Erythroblast (primary cell): ENCODE measurements around the gene FTO.

Source experiments
- DNase-seq, 2 experiments: peaks; one replicate each; lab custom pipeline; 2025; lab: John Stamatoyannopoulos, UW
- GATA1 ChIP-seq: IDR thresholded peaks from 2 replicates; pipeline ENCODE4 v1.6.1; 2011; ENCODE audit warnings: low read depth, mild to moderate bottlenecking, control low read depth, low read length, moderate library complexity
- POLR2A ChIP-seq: IDR thresholded peaks from 2 replicates; pipeline ENCODE4 v1.6.1; 2011; ENCODE audit warnings: mild to moderate bottlenecking, low read length

The FTO gene

DNA sequence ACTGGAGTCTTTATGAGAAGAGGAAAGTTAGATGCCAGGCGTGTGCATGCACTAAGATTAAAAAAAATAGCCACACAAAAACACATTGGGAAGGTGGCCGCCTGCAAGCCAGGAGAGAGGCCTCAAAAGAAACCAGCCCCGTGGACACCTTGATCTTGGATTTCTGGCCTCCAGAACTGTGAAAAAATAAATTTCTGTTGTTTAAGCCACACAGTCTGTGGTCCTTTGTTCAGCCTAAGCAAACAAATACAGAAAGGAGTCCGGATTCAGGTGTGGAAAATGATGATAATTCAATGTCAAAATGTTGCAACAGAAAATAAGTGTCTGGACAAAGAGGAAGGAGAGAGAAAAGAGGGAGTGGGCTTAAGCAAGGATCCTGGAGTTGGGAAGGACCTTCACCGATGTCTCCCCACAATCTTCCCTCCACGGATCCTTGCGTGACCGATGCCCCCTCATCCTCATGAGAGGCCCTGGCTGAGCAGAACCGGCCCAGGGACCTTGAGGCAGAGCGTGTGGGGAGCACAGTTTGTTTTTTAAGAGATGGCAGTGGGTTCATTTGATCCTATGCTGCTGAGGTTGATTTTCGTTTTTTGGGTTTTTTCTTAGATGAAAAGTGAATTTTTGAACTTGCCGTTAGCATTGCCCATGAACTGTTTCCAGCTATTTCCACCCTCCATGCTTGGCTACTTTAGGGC lies 449.4 kb downstream of the FTO start:
- no peak for DNase-seq
- no peak for TF ChIP-seq GATA1
- no peak for TF ChIP-seq POLR2A

DNA sequence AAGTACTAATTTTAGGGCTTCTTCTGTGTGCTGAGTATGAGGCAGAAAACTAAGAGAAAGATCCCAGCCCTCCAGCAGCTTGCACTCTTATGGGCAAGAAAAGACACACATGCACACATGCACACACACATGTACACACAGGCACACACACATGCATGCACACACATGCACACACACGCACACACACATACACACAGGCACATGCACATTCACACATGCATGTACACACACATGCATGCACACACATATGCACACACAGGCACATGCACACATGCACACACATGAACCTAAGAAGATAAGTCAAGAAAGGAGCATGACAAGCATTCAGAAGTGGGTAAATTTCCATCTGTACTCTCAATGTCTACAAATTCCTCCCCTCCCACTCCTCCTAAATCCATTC lies 452.4 kb downstream of the FTO start:
- DNase-seq = no peak

GRCh38 chr16:54158986-54159385 lies 455.0 kb downstream of the FTO start:
- DNase-seq = no peak
- TF ChIP-seq POLR2A = no peak
- TF ChIP-seq GATA1 = no peak

More for the DNA sequence above, 452.4 kb downstream of the FTO start:
- TF ChIP-seq POLR2A = no peak
- no peak for TF ChIP-seq GATA1

- TF ChIP-seq GATA1 (no peak), POLR2A (no peak)
- DNase-seq = no peak
These were observed 455.6 kb downstream of the FTO start for GRCh38 chr16:54159490-54160080.

DNA sequence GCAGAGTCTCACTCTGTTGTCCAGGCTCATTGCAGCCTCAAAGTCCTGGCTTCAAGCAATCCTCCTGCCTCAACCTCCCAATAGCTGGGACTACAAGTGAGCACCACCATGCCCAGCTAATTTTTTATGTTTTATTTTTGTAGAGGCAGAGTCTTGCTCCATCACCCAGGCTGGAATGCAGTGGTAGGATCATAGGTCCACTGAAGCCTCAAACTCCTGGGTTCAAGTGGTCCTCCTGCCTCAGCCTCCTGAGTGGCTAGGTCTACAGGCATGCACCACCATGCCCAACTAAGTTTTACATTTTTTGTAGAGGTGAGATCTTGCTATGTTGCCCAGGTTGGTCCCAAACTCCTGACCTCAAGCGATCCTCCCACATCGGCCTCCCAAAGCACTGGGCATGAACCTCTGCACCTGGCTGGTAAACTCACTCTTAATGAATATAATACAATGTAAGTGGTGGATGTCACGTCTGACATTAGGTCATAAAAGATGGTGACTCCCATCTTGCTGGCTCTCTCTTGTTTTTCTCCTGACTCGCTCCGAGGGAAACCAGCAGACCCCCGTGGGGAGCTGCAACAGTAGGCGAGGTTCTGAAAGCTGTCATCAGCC lies 456.4 kb downstream of the FTO start:
- TF ChIP-seq GATA1 = no peak
- no peak for TF ChIP-seq POLR2A
- no peak for DNase-seq

GRCh38 chr16:54160939-54161897 lies 457.3 kb downstream of the FTO start:
- TF ChIP-seq POLR2A = no peak
- TF ChIP-seq GATA1 = no peak
- DNase-seq = no peak

- TF ChIP-seq GATA1 = no peak
- TF ChIP-seq POLR2A = no peak
- no peak for DNase-seq
These were observed 459.4 kb downstream of the FTO start for GRCh38 chr16:54163197-54163843.

DNA sequence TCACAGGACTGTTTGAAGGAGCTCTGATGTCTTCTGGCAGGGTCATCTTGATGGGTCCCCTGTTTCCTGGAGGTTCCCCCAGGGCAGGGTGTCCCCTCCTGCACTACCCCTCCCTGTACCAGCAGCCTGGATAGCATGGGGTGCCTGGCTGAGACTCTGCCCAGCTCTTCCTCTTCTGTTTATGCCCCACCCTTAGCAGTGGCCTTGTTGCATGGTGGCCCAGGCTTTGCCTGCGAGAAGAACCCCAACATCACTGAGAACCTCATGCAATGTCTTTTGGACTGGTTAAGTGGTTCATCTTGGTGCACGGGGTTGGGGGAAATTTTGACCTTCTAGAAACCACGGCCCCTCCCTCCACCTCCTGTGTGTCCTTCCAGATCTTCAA lies 460.8 kb downstream of the FTO start:
- no peak for DNase-seq
- TF ChIP-seq GATA1 (no peak), POLR2A (no peak)

DNA sequence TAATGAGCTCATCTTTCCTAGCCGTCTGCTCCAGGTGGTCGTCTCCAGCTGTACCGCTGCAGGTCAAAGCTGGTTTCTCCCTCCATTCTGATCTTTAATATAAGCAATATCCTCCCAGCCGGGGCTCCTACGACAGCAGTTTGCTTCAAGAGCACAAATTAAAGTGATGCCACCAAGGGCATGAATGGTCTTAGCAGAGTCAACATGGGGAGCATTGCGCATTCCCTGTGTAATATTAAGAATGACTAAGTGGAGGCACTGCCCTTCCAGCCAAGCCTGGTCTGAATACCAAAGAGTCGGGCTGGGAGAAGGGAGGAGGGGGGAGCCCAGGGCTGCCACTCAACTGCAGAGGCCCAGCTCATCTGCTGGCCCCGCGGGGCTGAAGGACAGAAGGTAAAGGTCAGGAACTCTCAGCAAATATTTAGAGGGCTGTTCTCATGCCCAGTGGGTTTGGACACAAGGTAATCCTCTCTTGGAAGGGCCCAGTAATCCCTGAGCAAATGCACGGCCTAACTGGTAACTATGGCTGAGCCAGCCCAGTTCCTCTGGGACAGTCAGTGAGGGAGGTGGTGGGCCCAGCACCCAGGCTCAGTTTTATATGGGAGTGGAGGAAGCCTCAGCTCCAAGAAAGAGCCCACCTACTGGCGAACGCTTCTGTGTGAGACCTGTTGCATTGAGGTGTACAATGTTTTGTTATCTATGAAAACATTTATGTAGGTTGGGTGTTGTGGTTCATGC lies 461.4 kb downstream of the FTO start:
- TF ChIP-seq GATA1 = no peak
- TF ChIP-seq POLR2A = no peak
- DNase-seq = no peak

DNA sequence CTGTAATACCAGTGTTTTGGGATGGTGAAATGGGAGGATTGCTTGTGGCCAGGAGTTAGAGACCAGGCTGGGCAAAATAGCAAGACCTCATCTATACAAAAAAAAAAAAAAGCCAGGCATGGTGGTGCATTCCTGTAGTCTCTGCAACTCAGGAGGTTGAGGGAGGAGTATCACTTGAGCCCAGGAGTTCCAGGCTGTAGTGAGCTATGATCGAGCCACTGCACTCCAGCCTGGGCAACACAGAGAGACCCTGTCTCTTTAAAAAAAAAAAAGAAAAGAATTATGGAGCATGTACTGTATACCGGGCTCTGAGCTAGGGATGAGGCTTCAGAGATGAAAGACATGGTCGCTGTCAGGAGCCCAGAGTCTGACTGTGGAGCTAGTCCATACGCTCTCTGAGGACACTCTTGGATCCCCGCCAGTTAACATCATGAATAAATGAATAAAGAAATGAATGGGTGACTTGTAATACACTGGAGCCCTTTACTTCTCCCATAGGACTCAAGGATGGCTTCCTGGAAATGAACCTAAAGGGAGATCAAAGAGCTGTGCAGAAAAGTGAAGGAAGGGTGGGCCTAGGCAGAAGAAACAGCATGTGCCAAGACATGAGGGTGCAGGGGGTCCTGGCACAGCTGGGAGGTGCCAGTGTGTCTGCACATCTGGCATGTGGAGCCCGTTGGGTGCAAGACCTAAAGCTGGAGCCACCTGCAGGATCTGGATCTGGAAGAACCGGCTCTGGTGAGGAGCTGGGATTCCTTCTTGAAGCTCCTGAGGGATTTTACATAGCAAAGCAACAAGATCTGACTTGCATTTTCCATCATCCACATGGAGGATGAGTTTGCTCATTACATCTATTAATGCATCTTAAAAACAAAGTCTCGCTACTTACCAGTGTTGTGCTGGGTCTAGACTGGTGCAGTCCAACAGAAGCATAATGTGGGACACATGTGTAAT lies 462.2 kb downstream of the FTO start:
- DNase-seq = no peak
- TF ChIP-seq GATA1 (no peak), POLR2A (no peak)

DNA sequence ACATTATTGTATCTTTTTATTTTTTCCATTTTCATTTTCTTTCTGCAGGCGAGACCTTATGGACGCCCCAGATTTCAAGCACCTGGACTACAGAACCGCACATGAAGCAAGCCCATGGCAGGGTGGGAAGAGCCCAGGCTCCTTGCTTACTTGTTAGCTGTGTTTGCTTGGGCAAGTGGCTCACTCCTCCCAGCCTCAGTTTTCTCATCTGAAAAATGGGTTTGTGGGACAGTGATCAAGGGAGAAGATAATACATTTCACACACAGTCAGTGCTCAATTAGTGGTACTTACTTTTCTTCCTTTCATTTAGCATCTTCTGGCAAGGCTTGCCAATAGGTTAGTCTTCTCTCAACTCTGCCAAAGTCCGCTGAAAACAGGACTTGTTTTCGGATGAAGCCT lies 465.2 kb downstream of the FTO start:
- TF ChIP-seq GATA1 (no peak), POLR2A (no peak)
- DNase-seq = no peak
